Measurements from ENCODE around the gene ZAP70.
A peak's percentile ranks its signal among the peaks of the same experiment; 100 is the strongest.
"Not testable (repeated sequence)": the region's sequence is repeated elsewhere in the genome, so short reads cannot be mapped to it uniquely, and the experiment has no call there.

Gene ZAP70

DNA sequence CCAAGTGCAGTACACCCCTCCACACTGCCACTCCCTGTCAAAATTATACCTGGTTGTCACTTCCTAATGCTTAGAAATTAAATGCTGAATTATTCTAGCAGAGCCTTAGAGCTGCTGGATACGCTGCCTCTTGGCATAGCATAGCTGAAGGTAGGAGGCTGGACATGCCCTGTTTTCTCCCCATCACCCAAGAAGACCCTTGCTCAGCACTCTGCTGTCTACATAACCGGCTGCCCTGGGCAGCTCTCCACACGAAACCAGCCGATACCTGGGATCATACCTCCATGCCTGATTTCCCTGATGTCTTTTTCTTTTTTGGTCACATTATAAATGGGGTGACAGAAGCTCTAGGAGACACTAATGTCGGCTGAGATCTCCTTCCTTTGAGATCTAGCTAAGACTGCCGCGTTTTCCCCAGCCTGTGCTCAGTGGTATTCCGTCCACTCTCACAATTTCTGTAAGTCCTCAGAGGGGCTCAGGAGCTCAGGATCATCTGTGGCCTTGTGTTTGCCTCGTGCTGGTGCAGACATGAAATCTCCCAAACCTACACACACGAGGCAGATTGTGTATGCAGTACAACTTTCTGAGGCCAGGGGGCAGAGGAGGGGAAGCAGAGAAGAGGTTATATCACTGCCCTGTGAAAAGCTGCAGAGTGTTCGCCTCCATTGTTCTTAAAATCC lies 13.5 kb upstream of the ZAP70 start:
- peak; percentile 52 to 64 for DNase-seq

DNA sequence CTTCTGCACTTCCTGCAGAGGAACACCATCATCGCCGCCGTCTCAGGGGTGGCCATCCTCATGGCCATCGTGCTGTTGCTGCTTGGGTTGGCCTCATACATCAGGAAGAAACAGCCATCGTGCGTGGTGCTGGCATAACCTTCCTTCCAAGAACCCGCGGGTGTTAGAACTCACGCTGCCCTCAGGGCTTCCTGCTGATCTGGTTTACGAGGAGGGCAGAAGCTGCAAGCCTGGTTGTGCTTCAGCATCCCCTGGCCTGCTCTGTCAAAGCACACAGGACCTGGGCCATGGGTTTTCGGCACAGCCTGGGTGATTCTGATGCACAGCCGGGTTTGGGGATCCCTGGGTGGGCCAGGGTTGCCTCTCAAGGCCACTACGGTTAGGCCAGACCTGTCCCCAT lies 12.2 kb upstream of the ZAP70 start:
- no peak for DNase-seq

DNA sequence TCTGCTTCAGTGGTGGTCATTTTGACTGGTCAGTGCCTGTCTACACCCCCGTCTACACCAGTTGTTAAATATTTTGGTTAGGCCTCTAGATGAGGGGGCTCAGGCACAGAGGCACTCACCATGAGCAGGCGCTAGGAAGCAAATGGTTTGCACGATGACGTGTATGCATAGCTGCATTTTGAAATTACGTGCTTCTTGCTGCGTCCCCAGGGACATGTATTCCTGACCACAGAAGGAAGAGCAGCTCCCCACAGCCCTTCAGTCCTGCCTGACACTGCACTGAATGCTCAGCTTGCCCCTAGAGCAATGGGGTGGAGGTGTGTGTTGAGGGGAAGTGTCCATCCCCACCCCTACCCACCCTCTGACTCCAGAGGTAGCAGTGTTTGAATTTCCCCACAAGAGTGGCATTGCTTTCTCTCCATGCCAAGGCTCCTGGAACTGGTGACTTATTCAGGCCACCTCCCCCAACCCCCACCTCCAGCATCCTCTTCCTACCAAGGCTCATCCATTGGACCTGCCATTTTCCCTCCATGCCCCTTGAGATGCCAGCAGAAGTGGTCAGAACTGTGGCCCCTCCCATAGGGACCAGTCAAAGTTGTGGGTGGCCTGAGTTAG lies 11.4 kb upstream of the ZAP70 start:
- DNase-seq: no peak

DNA sequence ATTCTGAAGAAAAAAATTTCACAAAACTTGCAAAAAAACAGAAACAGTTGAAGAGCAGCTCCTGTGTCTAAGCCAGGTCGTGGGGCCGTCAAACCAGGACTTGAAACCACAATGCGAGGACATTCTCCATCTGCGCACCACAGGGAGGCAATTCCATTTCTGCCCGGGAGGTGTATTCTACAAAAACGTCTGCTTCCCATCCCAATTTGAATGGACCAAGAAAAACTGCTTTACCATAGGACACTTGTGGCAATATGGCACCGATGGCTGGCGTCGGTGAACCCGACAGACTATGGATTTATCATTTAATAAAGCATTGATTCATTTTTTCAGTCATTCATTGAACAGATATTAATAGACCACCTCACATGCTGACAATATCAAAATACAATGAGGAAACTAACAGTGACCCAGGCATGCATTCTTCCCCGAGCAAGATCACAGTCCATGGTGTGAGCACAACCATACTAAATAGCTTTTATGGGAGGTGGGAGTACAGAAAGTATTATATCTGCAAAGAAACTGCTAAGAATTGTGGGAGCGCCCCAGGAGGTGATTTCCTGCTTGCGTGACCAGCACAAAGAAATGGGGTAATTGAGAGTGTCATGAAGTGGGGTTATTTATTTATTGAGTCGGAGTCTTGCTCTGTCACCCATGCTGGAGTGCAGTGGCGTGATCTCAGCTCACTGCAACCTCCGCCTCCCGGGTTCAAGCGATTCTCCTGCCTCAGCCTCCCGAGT lies 10.5 kb upstream of the ZAP70 start:
- no peak for DNase-seq

DNA sequence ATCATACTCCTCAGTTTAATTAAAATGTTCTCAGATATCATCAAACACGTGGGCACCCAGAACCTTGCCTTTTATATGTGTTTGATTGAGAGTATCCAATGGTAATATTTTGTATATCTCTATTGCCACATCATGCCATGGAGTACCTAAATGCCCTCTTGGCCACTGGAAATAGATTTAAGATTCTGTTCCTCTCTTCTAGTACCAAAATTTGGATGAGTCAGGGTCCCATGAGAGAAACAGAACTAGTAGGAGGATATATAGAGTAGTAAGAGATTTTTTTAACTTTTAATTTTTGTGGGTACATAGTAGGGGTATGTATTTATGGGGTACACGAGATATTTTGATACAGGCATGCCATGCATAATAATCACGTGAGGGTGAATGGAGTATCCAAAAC lies 9.6 kb upstream of the ZAP70 start:
- no peak for DNase-seq

DNA sequence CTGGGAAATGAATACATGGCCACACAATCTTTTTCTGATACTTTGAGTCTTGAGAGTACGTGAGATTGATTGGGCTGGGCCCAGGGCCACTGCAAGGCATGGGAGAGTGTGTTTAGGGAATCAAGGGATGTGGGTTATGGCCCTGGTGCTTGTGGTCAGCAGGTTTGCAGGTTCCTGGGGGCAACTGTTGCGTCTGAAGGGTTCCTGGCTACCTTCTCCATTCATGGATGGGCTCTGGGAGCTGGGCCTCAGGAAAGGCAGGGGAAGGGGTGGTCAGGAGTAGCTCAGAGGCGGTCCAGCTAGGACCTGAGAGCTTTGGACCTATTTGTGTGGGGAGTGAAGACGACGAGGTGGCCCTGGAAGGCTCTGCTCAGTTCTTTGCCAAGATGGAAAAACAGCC lies 8.4 kb upstream of the ZAP70 start:
- DNase-seq: no peak

DNA sequence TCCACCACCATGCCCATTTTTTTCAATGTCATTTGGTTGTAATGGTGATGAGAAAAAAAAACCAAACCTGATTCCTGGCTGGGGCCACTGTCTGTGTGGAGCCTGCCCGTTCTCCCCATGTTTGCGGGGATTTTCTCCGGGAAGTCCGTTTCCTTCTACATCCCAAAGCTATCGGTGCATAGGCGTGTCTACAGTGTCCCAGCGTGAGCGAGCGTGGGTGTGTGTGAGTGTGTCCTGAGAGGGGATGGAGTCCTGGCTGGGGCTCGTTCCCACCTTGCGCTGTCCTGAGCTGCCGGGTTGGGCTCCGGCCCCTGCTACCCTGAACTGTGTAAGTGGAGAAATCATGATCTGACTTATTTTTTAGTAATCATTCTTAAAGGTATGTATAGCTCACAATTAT lies 7.3 kb upstream of the ZAP70 start:
- no peak for DNase-seq

DNA sequence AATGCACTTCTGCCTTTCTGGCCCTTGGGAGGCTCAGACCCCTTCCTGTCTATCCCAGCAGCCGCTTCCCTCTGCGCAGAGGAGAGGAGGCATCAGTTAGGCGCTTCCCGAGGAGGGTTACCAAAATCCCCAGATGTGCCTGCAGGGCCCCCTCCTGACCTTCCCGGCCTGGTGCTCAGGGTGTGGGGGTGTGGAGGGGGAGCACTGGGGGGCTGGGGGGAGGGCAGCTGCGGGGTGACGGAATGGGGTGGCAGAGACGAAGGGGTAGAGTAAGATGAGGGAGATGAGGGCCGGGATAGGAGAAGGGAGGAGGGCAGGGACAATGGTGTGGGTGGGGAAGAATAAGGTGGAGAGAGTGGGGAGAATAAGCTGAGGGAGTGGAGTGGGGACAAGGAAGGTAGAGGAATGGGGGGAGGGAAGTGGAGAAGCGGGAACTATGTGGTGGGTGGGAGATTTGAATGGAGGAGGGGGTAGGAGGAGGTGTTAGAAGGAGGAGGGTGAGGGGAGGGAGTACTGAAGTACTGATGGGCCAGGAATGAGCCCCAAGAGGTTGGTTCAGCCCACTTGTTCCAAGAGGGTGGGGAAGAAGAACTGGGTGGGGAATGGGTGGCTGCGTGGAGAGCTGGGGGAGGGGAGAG lies 6.5 kb upstream of the ZAP70 start:
- DNase-seq: no peak

DNA sequence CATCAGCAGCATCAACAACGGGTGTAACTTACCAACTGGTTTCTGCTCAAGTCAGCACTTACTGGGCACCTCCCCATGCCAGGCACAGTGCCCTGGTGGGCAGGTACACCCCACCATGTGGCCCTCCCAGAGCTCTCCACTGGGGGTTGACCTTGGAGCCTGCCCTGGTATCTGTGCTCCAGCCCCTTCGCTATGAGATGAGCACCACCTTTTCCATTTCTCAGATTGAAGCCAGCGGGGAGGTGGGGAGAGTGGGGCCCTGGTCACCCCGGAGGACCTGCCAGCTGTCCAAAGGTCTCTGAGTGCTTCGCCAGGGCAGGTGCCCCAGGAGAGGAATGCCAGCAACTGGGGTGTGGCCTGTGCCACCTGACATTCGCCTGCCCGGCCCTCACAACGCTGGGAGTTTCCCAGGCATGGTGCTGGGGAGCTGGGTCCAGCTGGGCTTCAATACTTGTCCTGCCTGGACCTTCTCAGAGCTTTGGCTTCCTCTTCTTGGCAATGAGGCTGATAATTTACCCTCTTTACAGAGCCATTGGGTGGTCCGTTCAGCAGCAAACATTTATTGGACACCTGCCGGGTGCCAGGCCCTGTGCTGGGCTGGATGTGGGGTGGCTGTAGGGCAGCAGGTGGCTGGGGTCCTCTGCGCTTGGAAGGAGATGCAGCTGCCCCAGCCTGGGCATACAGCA lies 5.9 kb upstream of the ZAP70 start:
- no peak for DNase-seq

DNA sequence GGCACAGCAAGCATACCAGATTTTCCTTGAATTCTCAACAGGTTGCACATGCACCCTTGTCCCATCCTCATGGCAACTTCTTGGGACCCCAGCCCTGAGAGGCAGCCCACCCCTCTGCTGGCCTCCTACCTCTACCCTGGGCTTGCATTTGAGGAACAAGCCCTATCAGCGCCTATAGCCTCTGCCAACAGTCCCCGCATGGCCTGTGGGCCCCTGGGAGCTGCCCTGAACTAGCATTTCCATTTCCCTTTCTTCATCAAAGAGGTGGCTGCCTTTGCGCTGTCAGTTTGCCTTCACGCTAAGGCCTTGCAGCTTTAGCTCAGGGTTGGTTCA lies 5.4 kb upstream of the ZAP70 start:
- DNase-seq: no peak

DNA sequence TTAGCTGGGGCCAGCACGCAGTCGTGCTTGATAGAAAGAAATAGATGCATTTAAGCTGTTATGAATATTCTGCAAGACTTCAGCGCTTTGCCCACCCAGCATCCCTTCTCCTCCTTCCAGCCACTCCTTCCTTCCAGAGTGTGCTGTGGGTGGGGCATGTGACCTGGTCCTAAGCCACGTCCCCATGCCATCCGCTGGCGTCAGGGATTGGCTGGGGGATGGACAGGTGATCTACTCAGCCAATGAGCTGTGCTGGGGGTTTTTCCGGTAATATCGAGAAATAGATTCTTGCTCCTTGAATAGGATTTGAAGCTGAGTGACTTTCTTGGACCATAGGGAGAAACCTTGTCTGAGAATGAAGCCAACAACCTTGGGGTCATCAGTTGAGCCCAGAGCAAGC lies 4.8 kb upstream of the ZAP70 start:
- no peak for DNase-seq

DNA sequence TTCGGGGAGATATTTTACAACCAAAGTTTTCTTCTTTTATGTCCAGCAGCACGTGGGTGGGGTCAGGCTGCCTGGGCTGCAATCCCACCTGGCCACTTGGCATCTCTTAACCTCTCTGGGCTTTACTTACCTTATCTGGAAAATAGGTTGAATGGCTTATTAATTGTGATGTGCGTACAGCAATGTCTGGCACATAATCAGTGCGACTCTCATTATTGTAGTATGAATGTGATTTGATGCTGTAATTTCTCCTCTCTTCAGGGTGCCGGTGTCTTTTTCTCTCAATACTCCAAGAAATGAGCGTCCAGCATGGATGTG lies 2.0 kb upstream of the ZAP70 start:
- no peak for DNase-seq

DNA sequence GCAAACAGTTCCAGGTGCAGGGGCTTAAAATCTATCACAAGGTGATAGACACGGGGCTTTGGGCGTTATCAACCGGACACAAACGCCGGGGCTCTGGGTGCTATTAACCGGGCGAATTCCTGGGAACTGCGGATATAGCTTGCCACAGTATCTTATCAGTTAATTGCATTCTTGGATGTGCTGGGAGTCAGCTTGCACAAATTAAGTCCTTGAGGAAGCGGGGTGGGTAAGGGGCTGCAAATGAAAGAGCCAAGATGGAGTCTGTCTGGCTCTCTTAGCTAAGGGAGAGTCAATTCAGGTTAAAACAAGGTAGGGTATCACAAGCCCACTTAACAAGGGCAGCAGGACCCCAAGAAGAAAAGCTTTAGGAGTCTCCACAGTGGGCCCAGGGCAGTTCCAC lies 1.2 kb upstream of the ZAP70 start:
- not testable (repeated sequence) for DNase-seq

DNA sequence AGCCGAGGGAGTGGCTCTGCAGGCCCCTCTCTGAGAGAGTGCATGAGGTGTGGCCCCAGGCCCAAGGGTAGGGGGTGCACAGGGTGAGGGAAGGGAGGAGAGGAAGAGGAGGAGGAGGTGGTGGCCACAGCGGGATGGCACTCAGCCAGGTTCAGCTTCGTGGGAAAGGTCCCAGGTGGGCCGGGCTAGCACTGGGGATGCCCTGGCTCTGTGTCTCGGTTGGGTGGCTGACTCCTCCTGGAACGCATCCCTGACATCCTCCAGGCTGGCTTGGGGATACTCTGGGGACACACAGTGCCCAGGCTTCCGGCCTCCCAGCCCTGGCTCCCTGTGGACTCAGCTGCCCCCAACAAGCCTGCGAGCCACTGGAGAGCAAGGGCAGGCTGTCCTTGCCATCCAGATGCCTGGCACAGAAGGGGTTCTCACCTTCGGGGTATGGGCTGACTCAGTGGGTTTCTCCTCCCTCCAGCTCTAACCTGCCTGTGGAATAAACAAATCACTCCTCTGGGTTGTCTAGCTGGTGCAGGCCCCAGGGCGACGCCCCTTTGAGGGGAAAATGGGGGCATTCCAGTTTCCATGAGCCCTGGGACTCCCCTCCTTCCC lies 582 bp upstream of the ZAP70 start:
- no peak for DNase-seq

DNA sequence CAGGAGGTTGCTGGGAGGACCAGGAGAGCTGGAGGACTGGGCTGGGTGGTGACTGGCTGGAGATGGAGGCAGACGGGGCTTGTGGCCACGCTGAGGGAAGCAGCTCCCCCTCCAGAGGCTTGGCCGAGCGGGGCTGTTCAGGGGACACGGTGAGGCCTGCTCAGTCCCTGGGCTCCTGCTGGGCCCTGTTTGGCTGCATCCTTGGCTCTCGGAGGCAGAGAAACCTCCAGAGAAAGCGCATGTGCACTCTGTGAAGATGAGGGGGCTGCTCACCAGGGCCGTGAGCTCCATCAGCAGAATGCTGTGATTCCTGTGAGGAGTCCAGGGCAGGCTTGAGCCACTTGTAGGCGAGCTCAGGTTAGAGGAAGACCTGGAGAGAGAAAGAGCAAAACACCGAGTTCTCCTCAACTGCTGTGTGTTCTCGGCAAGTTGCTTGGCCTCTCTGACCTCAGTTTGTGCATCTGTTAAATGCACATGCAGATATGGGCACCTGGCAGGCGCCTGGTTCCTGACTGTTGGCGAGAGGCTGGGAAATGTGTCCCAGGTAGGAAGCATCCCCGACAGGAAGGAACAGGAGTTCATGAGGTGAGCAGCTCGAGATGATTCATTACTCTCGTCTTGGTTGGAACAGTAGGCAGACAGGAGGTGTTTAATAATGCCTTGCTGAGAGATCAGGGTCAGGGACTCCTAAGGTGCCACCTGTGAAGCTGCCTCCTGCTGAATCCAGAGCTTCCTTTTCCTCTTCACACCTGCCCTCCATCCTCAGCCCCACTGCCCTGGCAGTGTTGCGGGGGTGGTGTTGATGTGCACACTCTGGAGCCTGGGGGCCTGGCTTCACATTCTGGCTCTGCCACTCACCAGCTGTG lies 941 bp downstream of the ZAP70 start:
- DNase-seq: no peak

DNA sequence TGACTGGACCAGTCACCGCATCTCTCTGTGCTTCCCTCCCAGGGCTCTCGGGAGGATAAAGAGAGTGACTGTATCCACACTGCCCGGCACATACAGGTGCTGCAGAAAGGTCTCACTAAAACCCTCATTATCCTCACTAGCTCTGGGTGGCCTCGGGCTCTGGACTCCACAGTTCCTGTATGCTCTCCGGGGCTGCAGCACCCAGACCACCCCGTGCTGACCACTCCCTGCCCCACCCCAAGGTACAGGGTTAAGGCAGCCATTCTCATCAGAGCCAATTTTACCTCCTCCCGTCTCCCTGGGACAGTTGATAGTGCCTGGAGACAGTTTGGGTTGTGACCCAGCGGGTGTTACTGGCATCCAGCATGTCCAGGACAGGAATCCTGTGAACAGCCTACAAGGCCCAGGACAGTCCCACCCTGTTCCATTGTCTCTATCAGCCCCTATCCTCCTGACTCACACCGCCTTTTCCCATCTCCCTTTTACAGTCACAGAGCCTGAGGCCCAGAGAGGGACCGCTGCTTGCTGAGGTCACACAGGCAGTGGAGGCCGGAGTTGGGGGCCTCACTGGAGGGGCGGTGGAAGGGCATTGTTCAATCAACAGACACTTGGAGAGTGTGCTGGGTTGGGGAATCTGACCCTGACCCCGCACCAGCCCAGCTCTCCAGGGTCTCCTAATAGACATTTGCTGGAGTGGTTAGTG lies 1.7 kb downstream of the ZAP70 start:
- DNase-seq: no peak

DNA sequence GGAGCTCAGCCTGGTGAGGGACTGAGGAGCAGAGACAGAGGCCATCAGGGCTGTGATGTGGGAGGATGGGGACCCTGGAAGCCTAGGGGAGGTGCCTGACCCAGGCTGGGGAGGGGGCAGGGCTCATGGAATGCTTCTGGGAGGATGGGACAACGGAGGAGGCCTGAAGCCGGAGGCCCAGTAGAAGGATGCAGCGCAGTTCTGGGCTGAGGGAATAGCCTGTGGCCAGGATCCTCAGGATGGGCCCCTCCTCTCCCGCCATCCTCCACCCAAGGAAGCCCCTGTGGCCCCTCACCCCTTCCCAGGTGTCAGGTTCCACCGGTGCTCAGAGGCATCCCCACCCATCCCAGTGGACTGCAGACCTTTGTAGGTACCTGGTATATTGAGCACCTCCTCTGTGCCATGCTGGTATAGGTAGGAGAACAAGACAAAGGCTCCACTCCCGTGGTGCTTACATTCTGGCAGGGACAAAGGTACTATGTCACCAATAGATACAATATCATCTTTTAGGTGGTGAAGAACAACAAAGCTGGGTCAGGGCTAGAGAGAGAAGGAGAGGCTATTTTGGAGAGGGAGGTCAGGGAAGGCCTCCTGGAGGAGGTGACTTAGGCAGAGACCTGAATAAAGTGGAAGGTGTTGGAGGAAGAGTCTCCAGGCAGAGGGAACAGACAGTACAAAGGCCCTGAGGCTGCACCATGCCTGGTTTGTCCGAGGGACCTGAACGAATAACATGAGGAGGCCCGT lies 2.7 kb downstream of the ZAP70 start:
- no peak for DNase-seq

DNA sequence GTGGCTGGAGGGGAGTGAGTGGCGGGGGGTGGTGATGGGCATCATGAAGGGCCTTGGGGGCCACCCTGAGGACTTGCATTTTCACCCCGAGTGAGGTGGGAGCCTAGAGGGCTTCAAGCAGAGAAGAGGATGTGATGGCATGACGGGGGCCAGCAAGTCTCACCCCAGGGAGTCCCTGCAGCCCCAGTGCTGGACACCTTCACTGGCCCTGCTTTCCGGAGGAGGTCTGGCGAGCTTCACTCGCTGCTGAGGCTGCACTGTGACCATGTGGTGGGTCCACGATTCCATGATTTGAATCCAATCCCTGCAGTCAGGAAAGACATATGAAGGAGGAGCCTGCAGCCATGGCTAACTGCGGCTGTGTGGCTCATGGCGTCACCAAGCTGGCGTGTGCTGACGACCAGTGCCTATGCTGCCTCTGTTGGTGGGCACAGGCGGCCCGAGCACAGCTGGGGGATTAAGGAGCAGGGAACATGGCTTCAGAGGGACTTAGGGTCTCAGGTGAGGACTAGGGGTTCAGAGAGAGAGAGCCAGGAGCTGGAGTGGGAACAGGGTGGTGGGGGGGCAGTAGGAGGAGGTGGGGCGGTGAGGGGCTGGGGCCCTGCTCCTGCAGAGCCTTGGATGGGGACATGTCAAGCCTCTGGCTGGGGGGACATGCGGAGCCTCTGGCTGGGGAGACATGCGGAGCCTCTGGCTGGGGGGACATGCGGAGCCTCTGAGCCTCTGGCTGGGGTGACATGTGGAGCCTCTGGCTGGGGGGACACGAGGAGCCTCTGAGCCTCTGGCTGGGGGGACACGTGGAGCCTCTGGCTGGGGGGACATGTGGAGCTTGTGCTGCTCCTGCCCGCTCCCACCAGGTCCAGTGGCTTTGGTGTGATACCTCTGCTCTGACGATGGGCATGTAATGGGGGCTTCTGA lies 3.6 kb downstream of the ZAP70 start:
- DNase-seq: no peak

DNA sequence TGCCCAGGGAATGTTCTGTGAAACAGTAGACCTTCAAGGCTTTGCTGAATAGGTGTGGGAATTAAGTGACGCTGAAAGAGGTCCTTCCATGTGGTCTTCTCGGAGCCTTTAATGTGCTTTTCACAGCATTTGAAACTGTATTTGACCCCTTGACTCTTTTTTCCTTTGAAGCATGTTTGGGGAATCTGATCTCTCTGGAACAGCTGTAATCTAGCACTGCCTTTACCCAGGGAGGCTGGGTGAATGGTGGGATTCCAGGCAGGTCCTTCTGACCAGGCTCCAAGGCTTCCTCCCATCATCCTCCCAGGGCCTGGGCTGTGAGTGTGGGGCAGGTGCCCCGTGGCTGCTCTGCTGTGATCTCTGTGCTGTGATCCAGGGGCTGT lies 4.2 kb downstream of the ZAP70 start:
- no peak for DNase-seq

All from SHP77 (cell line).